HG03103 (cell line): ENCODE results near the gene TTC28.
"Not testable (repeated sequence)": the region's sequence is repeated elsewhere in the genome, so short reads cannot be mapped to it uniquely, and the experiment has no call there.

Experiments used
- ATAC-seq: cut with Tn5 transposase; IDR thresholded peaks from one replicate; pipeline ENCODE4 v1.9.1; 2021; ENCODE audit warnings: low read depth; ENCODE audit not compliant: unreplicated experiment

Gene TTC28

DNA sequence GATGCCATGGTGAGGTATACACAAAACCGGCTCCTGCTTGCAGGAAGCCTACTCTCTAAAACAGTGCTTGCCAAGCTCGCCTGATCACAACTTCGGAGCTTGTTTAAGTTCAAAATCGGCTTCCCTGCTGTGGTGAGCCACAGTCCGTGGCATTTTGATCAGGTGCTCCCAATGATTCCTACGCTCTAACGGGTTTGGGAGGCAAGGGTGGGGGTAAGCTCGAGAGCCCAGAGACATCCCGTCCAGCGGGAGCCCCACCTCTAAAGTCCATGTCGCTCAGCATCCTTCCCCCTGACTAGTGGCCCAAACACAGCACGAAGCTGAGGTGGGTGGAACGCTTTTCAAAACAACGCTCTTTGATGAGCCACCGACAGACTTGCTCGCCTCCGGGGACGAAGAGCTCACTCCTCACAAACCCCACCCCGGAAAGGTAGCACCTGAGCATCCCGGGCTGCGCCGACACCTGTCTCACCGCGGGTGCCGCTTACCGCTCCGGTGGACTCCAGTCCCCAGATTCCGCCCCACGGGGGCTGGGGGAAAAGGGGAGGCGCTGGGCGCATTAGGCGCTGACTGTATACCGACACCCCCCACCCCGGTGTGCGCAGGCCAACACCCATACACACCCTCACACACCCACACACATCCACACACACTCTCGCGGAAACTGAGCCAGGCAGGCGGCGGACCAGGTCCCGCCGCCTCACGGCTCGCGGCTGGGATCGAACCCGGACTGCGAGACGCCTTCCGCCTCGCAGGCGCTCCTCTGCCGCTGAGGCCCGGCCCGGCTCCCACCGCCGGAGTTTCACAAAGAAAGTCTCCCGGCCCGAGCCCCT is 646 bp downstream of the TTC28 start:
- not testable (repeated sequence) for ATAC-seq

- not testable (repeated sequence) for ATAC-seq
These were observed 1.5 kb downstream of the TTC28 start for GRCh38 chr22:28678170-28678569.

- no peak for ATAC-seq
These were observed 5.5 kb downstream of the TTC28 start for GRCh38 chr22:28674121-28674563.

GRCh38 chr22:28670756-28671155 is 8.9 kb downstream of the TTC28 start:
- ATAC-seq = no peak

DNA sequence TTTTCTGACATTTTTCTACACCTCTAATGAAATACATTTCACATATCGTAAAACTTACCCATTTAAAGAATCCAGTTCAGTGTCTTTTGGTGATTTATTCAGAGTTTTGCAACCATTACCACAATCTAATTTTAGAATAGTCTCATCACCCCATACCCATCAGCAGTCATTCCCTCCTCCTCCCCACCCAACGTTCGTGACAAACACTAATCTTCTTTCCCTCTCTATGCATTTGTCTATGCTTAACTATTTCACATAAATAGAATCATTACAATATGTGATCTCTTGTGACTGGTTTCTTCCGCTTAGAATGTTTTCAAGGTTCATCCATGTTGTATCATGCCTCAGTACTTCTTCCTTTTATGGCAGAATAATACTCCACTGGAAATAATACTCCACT is 9.5 kb downstream of the TTC28 start:
- ATAC-seq = no peak

DNA sequence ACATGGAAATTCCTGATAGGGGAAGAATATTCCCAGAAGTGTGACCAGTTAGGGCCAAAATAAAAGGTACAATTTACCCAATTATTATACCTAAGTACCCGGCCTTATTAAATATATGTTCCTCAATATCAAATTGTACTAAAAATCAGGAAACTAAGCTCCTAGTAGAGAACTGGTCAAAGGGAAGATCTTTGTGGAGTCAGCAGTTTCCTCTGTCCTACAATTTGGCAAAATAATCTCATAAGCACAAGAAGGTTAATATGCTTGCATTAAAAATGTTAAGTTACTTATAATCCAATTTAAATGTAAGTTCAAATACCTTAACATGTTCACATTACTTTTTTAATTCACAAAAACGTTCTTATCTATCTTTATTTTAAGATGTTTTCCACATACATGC is 10.3 kb downstream of the TTC28 start:
- ATAC-seq = no peak

- ATAC-seq = not testable (repeated sequence)
These were observed 16.1 kb downstream of the TTC28 start for GRCh38 chr22:28663569-28663942.

GRCh38 chr22:28658448-28658847 is 21.2 kb downstream of the TTC28 start:
- no peak for ATAC-seq

DNA sequence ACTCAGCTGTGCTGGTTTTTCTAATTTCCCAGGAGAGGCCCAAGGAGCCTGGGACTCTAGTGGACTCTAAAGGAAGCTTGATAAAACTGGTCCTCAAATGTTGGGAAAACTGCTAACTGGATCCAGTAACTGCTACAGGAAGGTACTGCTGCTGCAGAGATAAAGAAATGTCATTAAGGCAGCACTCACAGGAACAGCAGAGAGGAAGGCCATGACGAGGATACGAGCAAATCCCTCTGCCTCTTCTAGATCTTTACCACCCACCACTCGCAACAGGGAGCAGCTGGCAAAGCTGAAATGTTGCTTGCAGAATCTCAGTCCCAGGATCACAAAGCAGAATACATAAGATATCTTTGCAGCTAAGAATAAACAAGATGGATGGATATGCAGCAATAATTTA is 23.5 kb downstream of the TTC28 start:
- no peak for ATAC-seq

- no peak for ATAC-seq
These were observed 29.2 kb downstream of the TTC28 start for GRCh38 chr22:28650463-28650862.

- ATAC-seq = no peak
These were observed 30.8 kb downstream of the TTC28 start for GRCh38 chr22:28648792-28649191.

- no peak for ATAC-seq
These were observed 32.4 kb downstream of the TTC28 start for GRCh38 chr22:28647216-28647615.

DNA sequence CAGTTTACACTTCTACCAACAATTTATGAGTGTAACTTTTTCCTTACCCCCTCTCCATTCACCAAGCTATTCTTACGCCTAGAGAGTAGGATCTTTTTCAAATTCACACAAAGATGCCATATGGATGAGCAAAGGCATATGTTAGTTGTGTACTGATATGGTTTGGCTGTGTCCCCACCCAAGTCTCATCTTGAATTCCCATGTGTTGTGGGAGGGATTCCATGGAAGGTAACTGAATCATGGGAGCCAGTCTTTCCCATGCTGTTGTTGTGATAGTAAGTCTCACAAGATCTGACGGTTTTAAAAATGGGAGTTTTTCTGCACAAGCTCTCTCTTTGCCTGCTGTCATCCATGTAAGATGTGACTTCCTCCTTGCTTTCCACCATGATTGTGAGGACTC is 40.3 kb downstream of the TTC28 start:
- no peak for ATAC-seq

DNA sequence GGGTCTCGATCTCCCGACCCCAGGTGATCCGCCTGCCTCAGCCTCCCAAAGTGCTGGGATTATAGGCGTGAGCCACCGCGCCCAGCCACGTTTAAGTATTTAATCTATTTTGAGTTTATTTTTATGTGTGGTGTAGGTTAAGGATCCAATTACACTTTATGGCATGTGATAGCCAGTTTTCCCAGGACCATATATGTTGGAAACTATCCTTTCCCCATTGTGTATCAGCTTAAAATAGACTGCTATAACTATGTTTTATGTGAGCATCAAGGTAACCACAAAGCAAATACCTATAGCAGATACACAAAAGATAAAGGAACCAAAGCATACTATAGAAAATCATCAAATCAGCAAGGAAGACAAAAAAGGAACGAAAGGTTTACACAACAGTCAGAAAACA is 42.4 kb downstream of the TTC28 start:
- ATAC-seq = no peak

GRCh38 chr22:28630177-28630574 is 49.5 kb downstream of the TTC28 start:
- no peak for ATAC-seq

- ATAC-seq = no peak
These were observed 50.0 kb downstream of the TTC28 start for GRCh38 chr22:28629420-28630176.

GRCh38 chr22:28628766-28629165 is 50.9 kb downstream of the TTC28 start:
- no peak for ATAC-seq

- ATAC-seq = no peak
These were observed 51.8 kb downstream of the TTC28 start for GRCh38 chr22:28627791-28628190.

GRCh38 chr22:28620244-28620922 is 59.3 kb downstream of the TTC28 start:
- ATAC-seq = no peak

DNA sequence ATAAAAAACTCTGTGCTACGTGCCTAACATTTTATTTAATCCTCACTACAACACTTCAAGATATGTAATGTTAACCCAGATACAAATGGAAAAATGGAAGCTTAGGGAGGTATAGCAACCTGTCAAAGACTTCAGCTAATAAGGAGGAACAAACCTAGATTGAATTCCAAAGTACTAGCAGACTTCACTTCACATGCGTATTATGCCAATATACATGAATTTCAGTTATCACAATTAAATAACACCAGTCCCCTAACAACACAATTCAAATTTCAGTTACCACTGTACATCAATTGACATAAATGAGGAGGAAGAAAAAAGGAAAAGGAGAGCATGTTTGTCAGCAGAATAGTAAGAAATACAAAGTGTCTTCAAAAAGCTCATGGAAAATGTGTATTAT is 60.4 kb downstream of the TTC28 start:
- ATAC-seq = no peak

GRCh38 chr22:28615423-28615822 is 64.2 kb downstream of the TTC28 start:
- ATAC-seq = not testable (repeated sequence)
